IgD-negative memory B cell (primary cell): Measurements from ENCODE around the gene ACP1. TPM values are rescaled to one million over a fixed set of nuclear protein-coding genes. Genes with fewer than 3 reads are reported as not detected.

Source experiments
- H3K27ac Mint-ChIP-seq, 3 donors: one replicate each; pipeline ENCODE4 v1.8.0; 2020 to 2022; ENCODE audit warnings: mild to moderate bottlenecking in 3 of 3, mixed read lengths in 3 of 3, moderate library complexity in 1 of 3
- H3K27me3 Mint-ChIP-seq: one replicate; pipeline ENCODE4 v1.8.0; 2021; ENCODE audit warnings: mixed read lengths
- H3K36me3 Mint-ChIP-seq: one replicate; pipeline ENCODE4 v1.8.0; 2020; ENCODE audit warnings: mild to moderate bottlenecking, mixed read lengths
- H3K4me1 Mint-ChIP-seq, 3 donors: one replicate each; pipeline ENCODE4 v1.8.0; 2020 to 2022; ENCODE audit warnings: mixed read lengths in 3 of 3, mild to moderate bottlenecking in 1 of 3
- H3K4me3 Mint-ChIP-seq, 4 donors: one replicate each; pipeline ENCODE4 v1.8.0; 2020 to 2022; ENCODE audit warnings: mild to moderate bottlenecking in 4 of 4, mixed read lengths in 4 of 4, moderate library complexity in 3 of 4
- H3K9me3 Mint-ChIP-seq, 3 donors: one replicate each; pipeline ENCODE4 v1.8.0; 2020 to 2021; ENCODE audit warnings: mixed read lengths in 3 of 3, mild to moderate bottlenecking in 1 of 3
- polyA plus RNA-seq: library from polyadenylated mRNA; unstranded; fragments of 300-500 nt; fragmentation: Illumina TruSeq; gene quantifications from one replicate; pipeline ENCODE4 v1.2.3, GENCODE V29; 2021

Gene ACP1
- polyA plus RNA-seq, 1 donor from 2014 or later: 158 TPM

GRCh38 chr2:281381-281780 is 16.6 kb downstream of the ACP1 start:
- H3K4me1 Mint-ChIP-seq: peaks cover 0 to 8% (median 3%) of the 10 kb centered on the region in 3 donors
- H3K9me3 Mint-ChIP-seq: no peaks in the 10 kb centered on the region
- H3K4me3 Mint-ChIP-seq: no peak overlapping the region
- peaks cover 1% of the 10 kb centered on the region for H3K27me3 Mint-ChIP-seq
- H3K36me3 Mint-ChIP-seq: peaks cover 8% of the 10 kb centered on the region
- H3K27ac Mint-ChIP-seq: peak overlapping the region in 1 of 3 donors; percentile 83

- Mint-ChIP-seq H3K4me1 (peaks cover 0 to 8% (median 5%) of the 10 kb centered on the region in 3 donors), H3K27me3 (peaks cover 7% of the 10 kb centered on the region), H3K4me3 (peak overlapping the region in 1 of 4 donors; percentile 47), H3K36me3 (peaks cover 8% of the 10 kb centered on the region), H3K9me3 (no peaks in the 10 kb centered on the region), H3K27ac (no peak overlapping the region)
These were observed 17.9 kb downstream of the ACP1 start for GRCh38 chr2:282371-283263.

GRCh38 chr2:283996-284794 is 19.4 kb downstream of the ACP1 start:
- peaks cover 8% of the 10 kb centered on the region for H3K36me3 Mint-ChIP-seq

GRCh38 chr2:284896-285492 is 20.2 kb downstream of the ACP1 start:
- Mint-ChIP-seq H3K27me3 (peaks cover 14% of the 10 kb centered on the region), H3K27ac (peak overlapping the region in 1 of 3 donors; percentile 37), H3K4me1 (peaks cover under 1 to 8% (median 5%) of the 10 kb centered on the region in 3 donors), H3K9me3 (no peaks in the 10 kb centered on the region), H3K4me3 (no peak overlapping the region), H3K36me3 (peaks cover 5% of the 10 kb centered on the region)

More at GRCh38 chr2:283996-284794, 19.4 kb downstream of the ACP1 start:
- H3K27ac Mint-ChIP-seq: no peak overlapping the region
- no peak overlapping the region for H3K4me3 Mint-ChIP-seq
- peaks cover 7% of the 10 kb centered on the region for H3K27me3 Mint-ChIP-seq
- H3K4me1 Mint-ChIP-seq: peaks cover 0 to 8% (median 5%) of the 10 kb centered on the region in 3 donors
- no peaks in the 10 kb centered on the region for H3K9me3 Mint-ChIP-seq

GRCh38 chr2:285531-285930 is 20.8 kb downstream of the ACP1 start:
- Mint-ChIP-seq H3K4me3 (peak overlapping the region in 3 of 4 donors; percentile 31 to 74 (median 51)), H3K4me1 (peaks cover 3 to 8% (median 5%) of the 10 kb centered on the region in 3 donors), H3K9me3 (no peaks in the 10 kb centered on the region), H3K27ac (peak overlapping the region in 1 of 3 donors; percentile 37), H3K27me3 (peaks cover 16% of the 10 kb centered on the region), H3K36me3 (peaks cover 5% of the 10 kb centered on the region)

GRCh38 chr2:286035-286434 is 21.3 kb downstream of the ACP1 start:
- peak overlapping the region in 1 of 3 donors; percentile 37 for H3K27ac Mint-ChIP-seq

GRCh38 chr2:286774-287392 is 22.1 kb downstream of the ACP1 start:
- Mint-ChIP-seq H3K27me3 (peaks cover 18% of the 10 kb centered on the region), H3K36me3 (peaks cover 4% of the 10 kb centered on the region), H3K4me1 (peaks cover 3 to 8% (median 5%) of the 10 kb centered on the region in 3 donors), H3K4me3 (peak overlapping the region; percentile 35 to 86 (median 70)), H3K27ac (peak overlapping the region in 1 of 3 donors; percentile 59), H3K9me3 (no peaks in the 10 kb centered on the region)

More at GRCh38 chr2:286035-286434, 21.3 kb downstream of the ACP1 start:
- Mint-ChIP-seq H3K9me3 (no peaks in the 10 kb centered on the region), H3K27me3 (peaks cover 16% of the 10 kb centered on the region), H3K36me3 (peaks cover 5% of the 10 kb centered on the region), H3K4me1 (peaks cover 3 to 8% (median 5%) of the 10 kb centered on the region in 3 donors), H3K4me3 (peak overlapping the region in 3 of 4 donors; percentile 31 to 74 (median 51))

GRCh38 chr2:287471-287885 is 22.7 kb downstream of the ACP1 start:
- no peak overlapping the region for H3K27ac Mint-ChIP-seq
- H3K36me3 Mint-ChIP-seq: peaks cover 2% of the 10 kb centered on the region
- peaks cover 3 to 8% (median 5%) of the 10 kb centered on the region in 3 donors for H3K4me1 Mint-ChIP-seq
- no peaks in the 10 kb centered on the region for H3K9me3 Mint-ChIP-seq
- peak overlapping the region in 2 of 4 donors; percentile 64 to 86 for H3K4me3 Mint-ChIP-seq
- peaks cover 18% of the 10 kb centered on the region for H3K27me3 Mint-ChIP-seq

- no peaks in the 10 kb centered on the region for H3K9me3 Mint-ChIP-seq
- H3K27ac Mint-ChIP-seq: peak within 1 kb of the TSS in 1 of 3 donors; percentile 59
- H3K27me3 Mint-ChIP-seq: peaks cover 18% of the 10 kb centered on the region
These were observed 23.4 kb downstream of the ACP1 start, which contains the start of gene ALKAL2 for GRCh38 chr2:287911-288757. TSS of gene ALKAL2 (minus strand) at chr2:288091. CDS start at chr2:287835, 256 bp downstream.

GRCh38 chr2:288758-289361 is 24.1 kb downstream of the ACP1 start:
- H3K27me3 Mint-ChIP-seq: peaks cover 18% of the 10 kb centered on the region
- peaks cover 3 to 8% (median 5%) of the 10 kb centered on the region in 3 donors for H3K4me1 Mint-ChIP-seq
- H3K36me3 Mint-ChIP-seq: peaks cover 2% of the 10 kb centered on the region
- no peaks in the 10 kb centered on the region for H3K9me3 Mint-ChIP-seq
- H3K4me3 Mint-ChIP-seq: peak overlapping the region in 2 of 4 donors; percentile 16 to 54
- no peak overlapping the region for H3K27ac Mint-ChIP-seq

More at GRCh38 chr2:287911-288757, 23.4 kb downstream of the ACP1 start, which contains the start of gene ALKAL2:
- peaks cover 2% of the 10 kb centered on the region for H3K36me3 Mint-ChIP-seq
- H3K4me1 Mint-ChIP-seq: peaks cover 3 to 8% (median 5%) of the 10 kb centered on the region in 3 donors
- peak within 1 kb of the TSS; percentile 35 to 86 (median 70) for H3K4me3 Mint-ChIP-seq

- Mint-ChIP-seq H3K4me3 (peak overlapping the region; percentile 60 to 84 (median 74)), H3K27ac (no peak overlapping the region), H3K36me3 (peaks cover 2% of the 10 kb centered on the region), H3K9me3 (no peaks in the 10 kb centered on the region), H3K4me1 (peaks cover 3 to 8% (median 5%) of the 10 kb centered on the region in 3 donors), H3K27me3 (peaks cover 18% of the 10 kb centered on the region)
These were observed 24.8 kb downstream of the ACP1 start for GRCh38 chr2:289362-290089.

- H3K4me3 Mint-ChIP-seq: peak overlapping the region; percentile 33 to 84 (median 65)
- H3K4me1 Mint-ChIP-seq: peaks cover 3 to 8% (median 5%) of the 10 kb centered on the region in 3 donors
- no peak overlapping the region for H3K27ac Mint-ChIP-seq
- H3K27me3 Mint-ChIP-seq: peaks cover 17% of the 10 kb centered on the region
- H3K9me3 Mint-ChIP-seq: no peaks in the 10 kb centered on the region
- no peaks in the 10 kb centered on the region for H3K36me3 Mint-ChIP-seq
These were observed 25.5 kb downstream of the ACP1 start for GRCh38 chr2:290090-290722.
